HG03571 (cell line): Measurements from ENCODE around the gene GLTPD2.

Experiments
- ATAC-seq: cut with Tn5 transposase; IDR thresholded peaks from one replicate; pipeline ENCODE4 v1.9.1; 2021; ENCODE audit not compliant: unreplicated experiment

Gene GLTPD2

GRCh38 chr17:4769628-4770027 lies 19.1 kb upstream of the GLTPD2 start:
- ATAC-seq = no peak

- ATAC-seq = no peak
Observed at GRCh38 chr17:4771519-4772234, 17.1 kb upstream of the GLTPD2 start, which contains the start of gene TM4SF5. Gene TM4SF5 (plus strand): TSS chr17:4771886. CDS start chr17:4771923, 37 bp downstream.

GRCh38 chr17:4772235-4772613 lies 16.5 kb upstream of the GLTPD2 start:
- ATAC-seq = no peak

- ATAC-seq = no peak
Observed at GRCh38 chr17:4777969-4778760, 10.6 kb upstream of the GLTPD2 start.

- ATAC-seq = no peak
Observed at GRCh38 chr17:4780325-4780955, 8.3 kb upstream of the GLTPD2 start.

DNA sequence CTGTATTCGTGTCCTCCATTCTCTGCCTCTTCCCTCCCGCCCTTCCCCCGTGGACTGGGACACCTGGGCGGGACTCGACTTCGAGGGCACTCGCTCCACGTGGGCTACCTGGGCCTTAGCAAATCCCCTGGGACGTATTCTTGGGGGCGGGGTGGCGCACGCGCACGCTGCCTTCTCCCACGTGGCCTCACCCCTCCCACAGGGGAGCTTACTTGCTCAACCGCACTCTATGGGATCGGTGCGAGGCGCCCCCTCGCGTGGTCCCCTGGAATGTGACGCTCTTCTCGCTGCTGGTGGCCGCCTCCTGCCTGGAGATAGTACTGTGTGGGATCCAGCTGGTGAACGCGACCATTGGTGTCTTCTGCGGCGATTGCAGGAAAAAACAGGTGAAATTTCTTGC lies 6.1 kb upstream of the GLTPD2 start:
- ATAC-seq = no peak

DNA sequence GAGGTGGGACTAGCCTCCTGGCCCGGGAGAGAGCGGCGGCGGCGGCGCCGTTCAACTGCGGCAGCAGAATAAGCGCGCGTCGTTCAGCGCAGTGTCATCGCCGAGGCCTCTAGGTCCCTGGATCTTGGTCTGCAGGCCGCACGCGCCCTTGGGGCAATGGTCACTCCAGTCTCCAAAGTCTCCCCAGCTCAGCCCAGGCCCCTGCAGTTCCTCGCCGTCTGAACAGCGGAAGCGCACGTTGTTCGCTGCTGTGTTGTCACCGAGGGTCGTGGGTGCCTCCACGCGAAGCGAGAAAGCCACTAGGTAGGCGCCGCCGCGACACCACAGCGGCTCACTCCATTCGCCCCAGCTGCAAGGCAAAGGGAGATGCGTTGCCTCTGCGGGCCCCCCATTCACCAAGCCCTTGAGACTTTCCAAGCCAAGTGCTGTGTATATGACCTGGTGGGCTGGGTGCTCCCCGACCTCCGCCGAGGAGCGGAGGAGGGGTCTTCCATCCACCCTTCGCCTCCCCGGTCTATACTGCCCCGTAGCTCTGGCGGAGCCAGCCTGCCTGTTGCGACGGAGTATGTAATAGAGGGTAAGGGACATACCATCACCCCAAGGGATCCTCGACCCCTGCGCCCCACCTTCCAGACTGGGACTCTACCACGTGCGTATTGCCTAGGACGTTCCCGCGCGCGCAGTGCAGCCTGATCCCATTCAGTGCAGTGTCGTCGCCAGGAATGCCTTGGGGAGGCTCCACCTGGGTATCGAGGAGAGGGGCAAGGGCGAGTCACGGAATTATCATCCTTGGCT lies 3.3 kb upstream of the GLTPD2 start:
- no peak for ATAC-seq

DNA sequence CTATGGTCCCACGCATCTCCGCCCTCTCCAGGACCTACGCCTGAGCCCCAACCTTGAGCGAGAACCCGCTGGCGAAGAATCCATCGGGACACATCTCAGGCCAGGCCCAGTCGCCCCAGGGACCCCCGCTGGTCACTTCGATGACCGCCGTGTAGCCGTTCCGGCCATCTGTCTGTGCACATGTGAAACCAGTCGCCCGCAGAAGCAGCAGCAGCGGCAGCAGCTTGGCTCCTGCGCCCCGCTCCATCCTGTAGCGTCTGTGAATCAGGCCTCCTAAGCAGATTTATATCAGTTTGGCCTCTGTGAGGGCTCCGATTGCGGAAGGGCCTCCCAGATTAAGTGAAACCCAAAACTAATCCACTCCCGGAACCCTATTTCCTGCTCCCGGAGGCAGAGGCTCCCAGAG lies 2.7 kb upstream of the GLTPD2 start, which contains the start of gene VMO1:
Gene VMO1, minus strand, starts transcription at position 259 of the 406 bp plus-strand sequence. Its CDS starts 12 bp downstream, at position 247.
- ATAC-seq = no peak

GRCh38 chr17:4786516-4786915 lies 2.2 kb upstream of the GLTPD2 start:
- no peak for ATAC-seq

DNA sequence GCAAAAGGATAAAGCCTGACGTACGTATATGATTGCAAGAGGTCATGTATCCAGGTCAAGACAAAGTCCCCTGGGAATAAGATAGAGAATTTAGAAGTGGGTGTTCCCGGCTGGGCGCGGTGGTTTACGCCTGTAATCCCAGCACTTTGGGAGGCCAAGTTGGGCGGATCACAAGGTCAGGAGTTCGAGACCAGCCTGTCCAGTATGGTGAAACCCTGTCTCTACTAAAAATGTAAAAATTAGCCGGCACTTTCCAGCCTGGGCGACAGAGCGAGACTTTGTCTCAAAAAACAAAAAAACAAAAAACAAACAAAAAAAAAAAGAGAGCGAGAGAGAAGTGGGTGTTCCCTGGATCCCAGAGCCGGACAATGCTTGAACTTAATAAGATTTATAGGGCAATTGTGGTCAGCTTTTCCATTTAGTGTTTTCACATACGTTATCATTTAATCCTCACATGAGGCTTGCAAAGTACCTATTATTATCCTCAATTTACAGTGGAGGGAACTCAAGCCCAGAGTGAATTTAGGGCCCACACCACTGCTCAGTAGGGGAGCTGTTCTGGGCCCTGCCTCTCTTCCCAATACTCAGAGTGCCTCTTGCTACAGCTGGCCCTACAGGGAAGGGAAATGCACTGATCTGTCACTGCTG lies 481 bp upstream of the GLTPD2 start:
- ATAC-seq = no peak

DNA sequence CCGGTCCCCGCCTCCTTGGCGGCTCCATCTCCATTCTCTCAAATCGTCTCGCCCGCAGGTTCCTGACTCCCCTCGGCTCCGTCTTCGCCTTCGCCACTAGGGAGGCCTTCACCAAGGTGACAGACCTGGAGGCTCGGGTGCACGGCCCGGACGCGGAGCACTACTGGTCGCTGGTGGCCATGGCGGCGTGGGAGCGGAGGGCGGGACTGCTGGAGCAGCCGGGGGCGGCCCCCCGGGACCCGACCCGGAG lies 862 bp downstream of the GLTPD2 start:
- ATAC-seq = no peak

DNA sequence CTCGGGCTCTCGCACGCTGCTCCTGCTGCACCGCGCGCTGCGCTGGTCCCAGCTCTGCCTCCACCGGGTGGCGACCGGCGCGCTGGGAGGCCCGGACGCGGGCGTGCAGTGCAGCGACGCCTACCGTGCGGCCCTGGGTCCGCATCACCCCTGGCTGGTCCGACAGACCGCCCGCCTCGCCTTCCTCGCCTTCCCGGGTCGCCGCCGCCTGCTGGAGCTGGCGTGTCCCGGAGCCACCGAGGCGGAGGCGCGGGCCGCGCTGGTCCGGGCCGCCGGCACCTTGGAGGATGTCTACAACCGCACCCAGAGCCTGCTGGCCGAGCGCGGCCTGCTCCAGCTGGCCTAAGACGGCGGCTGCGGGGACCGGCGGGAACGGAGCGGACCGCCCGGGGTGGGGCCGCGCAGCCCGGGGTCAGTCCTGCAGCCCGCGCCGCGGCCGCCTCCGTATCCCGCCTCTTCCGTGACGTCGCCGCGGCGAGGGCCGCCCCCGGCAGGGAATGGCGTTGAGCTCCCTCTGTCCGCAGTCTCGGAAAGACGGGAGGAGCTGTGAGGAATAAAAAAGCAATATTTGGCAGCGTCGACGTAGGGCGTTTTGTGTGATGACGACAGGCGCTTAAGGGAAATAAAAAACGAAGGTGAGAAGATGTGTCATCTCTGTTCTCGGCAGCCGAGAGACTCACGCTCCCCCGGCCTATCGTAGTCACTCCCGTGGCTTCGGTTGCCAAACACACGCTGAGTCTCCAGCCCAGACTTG lies 1.4 kb downstream of the GLTPD2 start:
- ATAC-seq = no peak

DNA sequence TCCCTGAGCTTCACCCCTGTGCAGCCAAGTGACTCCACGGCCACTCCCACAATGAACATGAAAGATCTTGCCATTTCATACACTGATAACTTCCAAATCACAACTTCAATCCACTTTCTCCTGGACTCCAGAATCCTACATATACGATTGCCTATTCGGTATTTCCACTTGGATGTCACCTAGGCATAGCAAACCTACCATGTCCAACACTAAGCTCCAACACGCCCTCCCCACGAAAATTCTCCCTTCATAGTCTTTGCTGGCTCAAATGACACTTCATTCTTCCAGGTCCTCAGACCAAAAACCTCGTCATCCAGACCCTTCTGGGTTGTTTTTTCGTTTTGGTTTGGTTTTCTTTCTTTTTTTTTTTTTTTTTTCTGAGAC lies 1.9 kb downstream of the GLTPD2 start:
- ATAC-seq = no peak

- ATAC-seq = no peak
Observed at GRCh38 chr17:4795168-4795567, 6.4 kb downstream of the GLTPD2 start.

DNA sequence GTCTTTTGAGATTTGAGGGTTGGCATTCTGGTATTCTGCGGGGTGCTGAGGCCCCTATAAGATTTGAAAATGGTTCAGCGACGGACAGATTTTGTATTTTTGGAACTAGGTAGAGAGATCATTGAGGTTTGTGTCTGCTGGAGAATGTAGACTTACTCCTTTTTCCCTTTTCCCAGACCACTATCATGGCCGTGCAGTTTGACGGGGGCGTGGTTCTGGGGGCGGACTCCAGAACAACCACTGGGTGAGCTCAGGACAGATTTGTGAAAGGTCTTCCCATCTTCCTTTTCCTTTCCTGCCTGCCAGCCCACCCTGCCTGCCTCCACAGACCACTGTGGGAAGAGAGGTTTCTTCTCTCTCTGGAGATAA lies 7.8 kb downstream of the GLTPD2 start:
- no peak for ATAC-seq

DNA sequence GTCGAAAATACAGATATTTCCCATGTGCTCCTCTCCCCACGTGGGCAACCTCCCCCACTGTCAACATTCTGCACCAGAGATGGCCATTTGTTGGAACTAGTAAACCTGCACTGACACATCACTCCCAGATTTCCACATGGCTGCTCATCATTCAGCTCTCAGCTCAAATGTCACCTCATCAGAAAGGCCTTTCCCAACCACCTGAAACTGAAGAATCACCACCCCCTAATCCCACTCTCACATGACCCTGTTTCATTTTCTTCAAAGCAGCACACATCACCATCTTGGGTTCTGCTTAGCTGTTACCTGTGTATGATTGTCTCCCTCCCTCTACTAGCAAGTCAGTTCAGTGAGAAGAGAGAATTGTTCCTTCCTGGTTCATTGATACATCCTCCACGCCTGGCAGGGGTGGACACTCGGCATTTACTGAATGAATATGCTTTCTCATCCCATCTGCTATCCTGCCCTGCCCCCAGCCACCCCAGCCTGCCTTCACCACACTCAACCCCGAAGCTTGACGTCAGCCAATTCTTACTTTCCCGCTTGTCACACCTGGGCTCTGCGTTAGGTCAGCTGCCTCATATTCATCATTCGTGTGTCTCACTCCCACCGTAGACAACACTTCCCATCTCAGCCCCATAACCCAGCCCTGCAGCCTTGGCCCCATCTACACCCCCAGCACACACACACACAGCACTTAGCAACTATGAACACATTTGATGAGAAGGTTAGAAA lies 11.9 kb downstream of the GLTPD2 start:
- no peak for ATAC-seq

DNA sequence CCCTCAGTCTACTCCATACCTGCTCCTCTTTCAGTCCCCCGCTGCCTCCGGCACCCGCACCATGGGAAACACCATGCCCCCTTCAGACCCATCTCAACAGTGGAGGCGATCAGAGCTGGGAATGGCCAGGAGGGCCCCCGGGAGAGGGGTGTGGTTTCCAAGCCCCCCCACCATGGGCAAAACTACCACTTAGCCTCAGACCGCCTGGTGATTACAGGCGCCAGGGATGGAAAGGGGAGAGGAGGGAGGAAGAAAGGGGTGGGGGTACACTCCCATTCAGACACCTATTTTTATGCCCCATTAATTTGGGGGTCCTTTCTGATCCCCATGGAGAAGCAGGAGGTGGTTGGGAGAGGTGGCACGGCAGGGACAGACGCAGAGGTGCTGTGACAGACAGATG lies 13.5 kb downstream of the GLTPD2 start, which contains the start of gene C17orf114:
Gene C17orf114, minus strand, starts transcription at position 101 of the 400 bp plus-strand sequence.
- ATAC-seq = no peak

- ATAC-seq = no peak
Observed at GRCh38 chr17:4806456-4806776, 17.7 kb downstream of the GLTPD2 start.

- ATAC-seq = peak; percentile 89
Observed at GRCh38 chr17:4806777-4807604, 18.2 kb downstream of the GLTPD2 start, which contains the start of gene PLD2. Gene PLD2 (plus strand): TSS chr17:4807152. CDS start chr17:4807773, 621 bp downstream.
